ENCODE results near the gene FAM186B.
"Not testable (repeated sequence)": the region's sequence is repeated elsewhere in the genome, so short reads cannot be mapped to it uniquely, and the experiment has no call there.

Gene FAM186B, protein sequence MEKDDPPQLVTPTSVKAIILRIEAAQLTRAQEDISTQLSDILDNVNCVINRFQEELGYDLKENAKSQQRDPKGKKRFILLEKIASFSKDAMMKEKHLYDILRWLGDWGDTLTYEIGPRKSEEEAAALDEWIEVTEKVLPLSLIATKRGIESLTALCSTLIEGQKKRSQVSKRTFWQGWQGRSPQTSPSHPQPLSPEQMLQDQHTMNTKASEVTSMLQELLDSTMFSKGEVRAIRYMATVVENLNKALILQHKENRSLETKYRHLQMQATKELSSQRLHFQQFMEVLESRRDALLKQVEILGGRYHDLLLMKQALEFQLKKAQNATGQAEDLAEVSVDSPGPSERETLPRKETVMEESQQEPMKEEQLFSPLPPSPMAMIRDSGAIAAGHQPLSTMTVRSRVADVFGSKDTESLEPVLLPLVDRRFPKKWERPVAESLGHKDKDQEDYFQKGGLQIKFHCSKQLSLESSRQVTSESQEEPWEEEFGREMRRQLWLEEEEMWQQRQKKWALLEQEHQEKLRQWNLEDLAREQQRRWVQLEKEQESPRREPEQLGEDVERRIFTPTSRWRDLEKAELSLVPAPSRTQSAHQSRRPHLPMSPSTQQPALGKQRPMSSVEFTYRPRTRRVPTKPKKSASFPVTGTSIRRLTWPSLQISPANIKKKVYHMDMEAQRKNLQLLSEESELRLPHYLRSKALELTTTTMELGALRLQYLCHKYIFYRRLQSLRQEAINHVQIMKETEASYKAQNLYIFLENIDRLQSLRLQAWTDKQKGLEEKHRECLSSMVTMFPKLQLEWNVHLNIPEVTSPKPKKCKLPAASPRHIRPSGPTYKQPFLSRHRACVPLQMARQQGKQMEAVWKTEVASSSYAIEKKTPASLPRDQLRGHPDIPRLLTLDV

DNA sequence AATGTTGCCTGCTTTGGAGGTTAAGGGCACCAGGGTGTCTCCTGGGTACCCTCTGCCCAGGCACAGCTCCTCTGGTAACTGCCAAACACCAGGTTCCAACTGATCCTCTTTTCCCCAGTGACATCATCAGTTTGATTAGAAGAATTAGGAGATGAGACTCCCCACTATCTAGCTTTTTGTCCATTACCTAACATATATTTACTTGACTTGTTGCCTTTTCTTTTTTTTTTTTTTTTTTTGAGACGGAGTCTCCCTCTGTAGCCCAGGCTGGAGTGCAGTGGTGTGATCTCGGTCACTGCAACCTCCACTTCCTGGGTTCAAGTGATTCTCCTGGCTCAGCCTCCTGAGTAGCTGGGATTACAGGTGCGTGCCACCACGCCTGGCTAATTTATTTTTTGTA lies at the start of gene FAM186B:
Gene FAM186B (minus strand): TSS at position 101 of the 400 bp plus-strand sequence. CDS start 162 bp downstream, outside the sequence.
- DNase-seq (ENCODE audit: low read depth); H3K4me3 ChIP-seq (ENCODE audit: low read depth, low read length); in situ Hi-C loops (cut with HindIII; ENCODE audit: low sequenced_read_pairs): not testable (repeated sequence)

DNA sequence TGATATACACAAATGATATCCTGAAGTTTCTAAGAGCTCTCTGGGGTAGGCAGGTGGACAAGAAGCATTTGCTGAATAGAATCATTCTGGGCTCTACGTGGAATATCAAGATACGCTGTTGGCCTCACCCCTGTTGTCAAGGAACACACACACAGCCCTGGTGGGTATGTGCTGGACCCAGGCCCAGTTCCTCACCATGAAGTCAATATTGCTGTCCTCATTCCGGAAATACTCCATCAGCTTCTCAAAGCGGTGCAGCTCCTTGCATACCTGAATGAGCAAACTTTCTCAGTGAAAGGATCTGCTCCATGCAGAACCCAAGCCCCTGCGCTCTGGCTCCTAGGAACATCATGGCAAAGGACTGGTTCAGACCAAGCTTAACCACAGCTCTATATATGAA lies 49.3 kb upstream of the FAM186B start:
- no peak for DNase-seq (ENCODE audit: low read depth)
- in situ Hi-C loops (cut with HindIII; ENCODE audit: low sequenced_read_pairs), result no loop called here
- H3K4me3 ChIP-seq (ENCODE audit: low read depth, low read length), result no peak overlapping the region
- TF ChIP-seq, protein P1, sequence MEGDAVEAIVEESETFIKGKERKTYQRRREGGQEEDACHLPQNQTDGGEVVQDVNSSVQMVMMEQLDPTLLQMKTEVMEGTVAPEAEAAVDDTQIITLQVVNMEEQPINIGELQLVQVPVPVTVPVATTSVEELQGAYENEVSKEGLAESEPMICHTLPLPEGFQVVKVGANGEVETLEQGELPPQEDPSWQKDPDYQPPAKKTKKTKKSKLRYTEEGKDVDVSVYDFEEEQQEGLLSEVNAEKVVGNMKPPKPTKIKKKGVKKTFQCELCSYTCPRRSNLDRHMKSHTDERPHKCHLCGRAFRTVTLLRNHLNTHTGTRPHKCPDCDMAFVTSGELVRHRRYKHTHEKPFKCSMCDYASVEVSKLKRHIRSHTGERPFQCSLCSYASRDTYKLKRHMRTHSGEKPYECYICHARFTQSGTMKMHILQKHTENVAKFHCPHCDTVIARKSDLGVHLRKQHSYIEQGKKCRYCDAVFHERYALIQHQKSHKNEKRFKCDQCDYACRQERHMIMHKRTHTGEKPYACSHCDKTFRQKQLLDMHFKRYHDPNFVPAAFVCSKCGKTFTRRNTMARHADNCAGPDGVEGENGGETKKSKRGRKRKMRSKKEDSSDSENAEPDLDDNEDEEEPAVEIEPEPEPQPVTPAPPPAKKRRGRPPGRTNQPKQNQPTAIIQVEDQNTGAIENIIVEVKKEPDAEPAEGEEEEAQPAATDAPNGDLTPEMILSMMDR (IDR thresholded peaks at IDR 0.05; ENCODE audit: low read depth, low read length, missing control alignments), result no peak

DNA sequence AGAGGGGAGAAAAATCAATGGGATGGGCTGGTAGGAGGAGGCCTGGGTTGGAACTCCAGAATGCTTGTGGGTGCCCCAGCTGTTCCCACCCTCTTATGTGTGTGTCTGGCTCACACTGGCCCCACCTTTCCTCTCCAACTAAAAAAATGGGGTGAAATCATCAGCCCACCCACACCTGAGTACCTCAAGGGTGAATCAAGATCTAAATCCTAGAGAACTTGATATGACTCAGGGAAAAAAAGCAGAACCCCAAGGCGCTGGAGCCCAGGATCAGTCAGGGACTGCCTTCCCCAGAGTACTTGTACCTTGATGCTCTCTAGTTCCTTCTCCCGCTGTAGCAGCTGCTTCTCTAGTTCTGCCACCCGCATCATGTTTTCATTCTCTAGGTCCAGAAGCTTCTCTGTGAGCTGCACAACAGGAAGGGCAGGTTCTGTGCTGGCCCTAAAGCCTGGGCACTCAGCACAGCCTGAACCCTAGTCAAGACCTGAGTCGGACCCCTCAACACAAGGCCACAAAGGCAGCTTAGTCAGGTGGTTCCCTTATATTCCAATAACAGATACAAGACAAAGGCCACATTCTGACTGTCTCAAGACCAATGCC lies 47.6 kb upstream of the FAM186B start:
- no peak for DNase-seq (ENCODE audit: low read depth)

DNA sequence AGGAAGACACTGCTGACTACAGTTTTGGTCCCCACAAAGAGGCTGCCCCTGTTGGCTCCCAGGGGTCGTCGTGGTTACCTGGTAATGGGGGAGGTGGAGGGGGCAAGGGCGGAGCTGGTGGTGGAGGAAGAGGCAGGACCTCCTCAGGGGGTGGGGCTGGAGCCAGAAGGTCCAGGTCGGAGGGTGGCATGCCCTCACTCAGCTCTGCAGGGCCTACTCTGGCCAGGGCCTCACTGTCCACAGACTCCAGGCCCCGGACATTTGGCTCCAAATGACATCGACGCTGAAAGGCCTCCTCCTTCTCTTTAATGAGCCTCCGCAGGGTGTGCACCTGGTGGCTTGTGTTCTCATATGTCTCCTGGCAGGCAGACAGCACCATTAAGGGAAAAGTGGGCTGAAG lies 46.4 kb upstream of the FAM186B start:
- TF ChIP-seq, protein P1 (IDR thresholded peaks at IDR 0.05; ENCODE audit: low read depth, low read length, missing control alignments), result no peak
- H3K4me3 ChIP-seq (ENCODE audit: low read depth, low read length), result no peak overlapping the region
- in situ Hi-C loops (cut with HindIII; ENCODE audit: low sequenced_read_pairs), result no loop called here
- no peak for DNase-seq (ENCODE audit: low read depth)

More for the DNA sequence above, 47.6 kb upstream of the FAM186B start:
- in situ Hi-C loops (cut with HindIII; ENCODE audit: low sequenced_read_pairs), result no loop called here
- TF ChIP-seq, protein P1 (IDR thresholded peaks at IDR 0.05; ENCODE audit: low read depth, low read length, missing control alignments), result no peak
- H3K4me3 ChIP-seq (ENCODE audit: low read depth, low read length), result no peak overlapping the region

DNA sequence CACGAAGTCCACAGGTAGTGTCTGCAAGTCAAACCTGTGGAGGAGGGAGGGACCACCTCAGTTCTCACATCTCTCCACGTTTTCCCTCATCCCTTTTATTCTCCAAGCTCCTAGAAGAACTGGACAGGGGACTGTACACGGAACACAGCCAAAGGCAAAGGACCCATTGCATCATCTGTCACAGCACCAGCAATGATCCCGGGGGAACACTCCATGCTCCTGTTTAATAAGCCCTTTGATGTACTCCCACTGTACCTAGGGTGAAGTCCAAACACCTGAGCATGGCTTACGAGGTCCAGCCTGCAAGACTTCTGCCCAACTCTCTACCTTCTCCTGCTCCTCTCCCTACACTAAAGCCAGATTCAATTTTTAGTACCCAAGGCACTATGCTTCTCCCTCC lies 44.5 kb upstream of the FAM186B start:
- in situ Hi-C loops (cut with HindIII; ENCODE audit: low sequenced_read_pairs), result no loop called here
- TF ChIP-seq, protein P1 (IDR thresholded peaks at IDR 0.05; ENCODE audit: low read depth, low read length, missing control alignments), result no peak
- H3K4me3 ChIP-seq (ENCODE audit: low read depth, low read length), result no peak overlapping the region
- DNase-seq (ENCODE audit: low read depth), result no peak

DNA sequence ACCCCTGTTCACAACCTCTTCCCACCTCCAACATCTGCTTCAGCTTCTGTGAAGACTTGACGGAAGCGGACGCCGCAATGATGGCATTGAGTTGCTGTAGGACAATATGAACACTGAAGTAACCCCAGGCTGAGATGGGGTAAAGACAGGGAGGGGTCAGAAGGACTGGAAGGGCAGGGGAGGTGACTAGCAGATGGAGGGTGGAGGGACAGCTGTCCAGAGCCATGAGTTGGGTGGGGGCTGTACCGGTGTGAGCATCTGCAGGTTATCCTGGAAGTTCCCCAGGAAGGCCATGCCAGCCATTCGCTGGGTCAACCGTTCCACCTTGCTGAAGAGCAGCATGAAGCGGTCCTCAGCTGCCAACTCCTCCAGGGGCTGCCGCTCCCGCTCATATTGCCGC lies 44.0 kb upstream of the FAM186B start:
- in situ Hi-C loops (cut with HindIII; ENCODE audit: low sequenced_read_pairs), result no loop called here
- no peak for DNase-seq (ENCODE audit: low read depth)
- H3K4me3 ChIP-seq (ENCODE audit: low read depth, low read length), result no peak overlapping the region
- TF ChIP-seq, protein P1 (IDR thresholded peaks at IDR 0.05; ENCODE audit: low read depth, low read length, missing control alignments), result no peak
